ENCODE measurements around the gene KCNK6. TPM values are rescaled to one million over a fixed set of nuclear protein-coding genes. Genes with fewer than 3 reads are reported as not detected.

KCNK6 gene
- total and polyA plus RNA-seq, 2 of the 8 experiments (the other 6 are each of a cell fraction or from before 2014, with no cell fraction given): 10.6 to 13.3 TPM

DNA sequence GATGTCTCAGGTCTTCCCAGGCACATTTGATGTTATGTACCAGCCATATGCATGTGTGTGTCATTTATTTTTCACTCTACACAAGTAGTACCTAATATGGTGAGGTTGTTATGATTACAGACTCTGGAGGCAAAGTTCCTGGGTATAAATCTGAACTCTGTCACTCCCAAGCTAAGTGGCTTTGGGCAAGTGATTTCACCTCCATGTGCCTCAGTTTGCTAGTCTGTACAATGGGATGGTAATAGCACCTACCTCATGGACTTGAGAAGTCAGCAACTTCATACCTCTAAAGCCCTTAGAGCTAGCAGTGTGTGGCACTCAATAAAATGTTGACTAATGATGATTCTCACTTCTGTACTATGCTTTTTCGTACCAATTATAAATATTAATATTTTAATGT, 12.1 kb downstream of the KCNK6 start:
- WGBS, 2 experiments (ENCODE audit: extremely low coverage in 1 of 2, insufficient coverage in 1 of 2, insufficient read length in 1 of 2, insufficient replicate concordance in 2 of 2, low coverage in 1 of 2, low lambda C conversion rate in 2 of 2, missing lambda C conversion rate in 1 of 2): 84% methylated on average over 1 of the region's 1 CpG; no CpG with 5 or more reads in 1 of the 2 experiments
- Histone ChIP-seq H3K4me2 (ENCODE audit: insufficient read depth in 1 of 2, low read depth in 2 of 2, low read length in 2 of 2) (no peak overlapping the region), H2BK20ac (ENCODE audit: low read length) (no peak overlapping the region), H2BK12ac (ENCODE audit: low read depth, low read length) (no peak overlapping the region), H3K4me3 (ENCODE audit: extremely low read depth in 1 of 4, insufficient read depth in 2 of 4, low read depth in 3 of 4, low read length in 4 of 4) (no peak overlapping the region), H2BK5ac (ENCODE audit: low read depth, low read length) (no peak overlapping the region), H2AK5ac (ENCODE audit: low read depth, low read length) (no peak overlapping the region), H4K5ac (ENCODE audit: insufficient read length, low read depth, low read length) (no peak overlapping the region), H4K8ac (ENCODE audit: extremely low read depth, insufficient read depth, low read length) (no peak overlapping the region), H3K18ac (ENCODE audit: extremely low read depth, low read length) (no peak overlapping the region), H3K56ac (replicated peaks; ENCODE audit: insufficient read length, low read depth, low read length) (no peak overlapping the region), H3K4ac (replicated peaks; ENCODE audit: insufficient read length, low read depth, low read length) (no peak overlapping the region), H3K14ac (ENCODE audit: insufficient read length) (no peak overlapping the region), H3K79me2 (ENCODE audit: control insufficient read depth in 1 of 2, insufficient read depth in 2 of 2, low read length in 2 of 2) (no peaks in the 10 kb centered on the region), H2BK15ac (ENCODE audit: low read length) (no peak overlapping the region), H3K27me3 (replicated peaks in 1 of 4; ENCODE audit: control insufficient read depth in 3 of 4, extremely low read depth in 1 of 4, insufficient read depth in 3 of 4, low read length in 3 of 4) (no peaks in the 10 kb centered on the region), H4K20me1 (replicated peaks in 1 of 2; ENCODE audit: control insufficient read depth in 1 of 2, insufficient read depth in 2 of 2, low read length in 2 of 2) (peaks cover 0 to 2% of the 10 kb centered on the region in 2 experiments), H3K79me1 (ENCODE audit: low read depth, low read length) (no peaks in the 10 kb centered on the region), H3K27ac (ENCODE audit: low read depth, low read length) (no peak overlapping the region), H3K9ac (replicated peaks in 1 of 4; ENCODE audit: extremely low read depth in 1 of 4, low read depth in 3 of 4, low read length in 3 of 4) (no peak overlapping the region), H2AFZ (ENCODE audit: low read length) (no peak overlapping the region), H3K23me2 (ENCODE audit: low read depth, low read length) (peaks cover 7% of the 10 kb centered on the region), H3K4me1 (replicated peaks in 1 of 4; ENCODE audit: control insufficient read depth in 3 of 4, insufficient read depth in 4 of 4, low read length in 3 of 4) (no peaks in the 10 kb centered on the region), H2BK120ac (replicated peaks; ENCODE audit: low read depth, low read length) (no peak overlapping the region), H3K23ac (ENCODE audit: insufficient read length) (no peak overlapping the region), H4K91ac (replicated peaks; ENCODE audit: insufficient read length, low read length) (no peak overlapping the region), H3K9me3 (ENCODE audit: insufficient read depth in 2 of 2, low read depth in 1 of 2, low read length in 1 of 2) (no peaks in the 10 kb centered on the region), H3K36me3 (ENCODE audit: control insufficient read depth in 2 of 4, insufficient read depth in 4 of 4, low read length in 3 of 4) (peaks cover 0 to 7% (median 3%) of the 10 kb centered on the region in 4 experiments; a peak in 5 of 8 replicates)
- DNase-seq (ENCODE audit: low read depth in 1 of 2, low spot score in 2 of 2) (no peak), FAIRE-seq (no peak)
- ChIA-PET CTCF (ENCODE audit: partially characterized antibody) (interaction anchor here (1.1 to 6.7 kb wide), 5 partner anchors 10 to 89 kb away, joined by 4 to 100 read pairs (median 5); no protein-coding TSS in a partner anchor), POLR2A (ENCODE audit: partially characterized antibody) (interaction anchor here (1.6 kb wide), 1 partner anchor 12 kb away, joined by 7 read pairs; the partner anchor contains the start of gene KCNK6)
- TF ChIP-seq SAP30 (IDR thresholded peaks at IDR 0.05; ENCODE audit: insufficient read depth, insufficient replicate concordance, low read length) (no peak), EGR1 (IDR thresholded peaks at IDR 0.05; ENCODE audit: borderline replicate concordance, low read depth, low read length) (no peak), POLR2AphosphoS5 (IDR thresholded peaks at IDR 0.05; ENCODE audit: low read depth, low read length) (no peak), BCL11A (IDR thresholded peaks at IDR 0.05; ENCODE audit: low read depth in 2 of 2, low read length in 2 of 2) (no peak), E2F6 (IDR thresholded peaks at IDR 0.05) (no peak), CBX8 (IDR thresholded peaks at IDR 0.05; ENCODE audit: borderline replicate concordance, low read depth, low read length) (no peak)
- TF ChIP-seq, protein P1, sequence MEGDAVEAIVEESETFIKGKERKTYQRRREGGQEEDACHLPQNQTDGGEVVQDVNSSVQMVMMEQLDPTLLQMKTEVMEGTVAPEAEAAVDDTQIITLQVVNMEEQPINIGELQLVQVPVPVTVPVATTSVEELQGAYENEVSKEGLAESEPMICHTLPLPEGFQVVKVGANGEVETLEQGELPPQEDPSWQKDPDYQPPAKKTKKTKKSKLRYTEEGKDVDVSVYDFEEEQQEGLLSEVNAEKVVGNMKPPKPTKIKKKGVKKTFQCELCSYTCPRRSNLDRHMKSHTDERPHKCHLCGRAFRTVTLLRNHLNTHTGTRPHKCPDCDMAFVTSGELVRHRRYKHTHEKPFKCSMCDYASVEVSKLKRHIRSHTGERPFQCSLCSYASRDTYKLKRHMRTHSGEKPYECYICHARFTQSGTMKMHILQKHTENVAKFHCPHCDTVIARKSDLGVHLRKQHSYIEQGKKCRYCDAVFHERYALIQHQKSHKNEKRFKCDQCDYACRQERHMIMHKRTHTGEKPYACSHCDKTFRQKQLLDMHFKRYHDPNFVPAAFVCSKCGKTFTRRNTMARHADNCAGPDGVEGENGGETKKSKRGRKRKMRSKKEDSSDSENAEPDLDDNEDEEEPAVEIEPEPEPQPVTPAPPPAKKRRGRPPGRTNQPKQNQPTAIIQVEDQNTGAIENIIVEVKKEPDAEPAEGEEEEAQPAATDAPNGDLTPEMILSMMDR (IDR thresholded peaks at IDR 0.05; ENCODE audit: control extremely low read depth in 1 of 3, insufficient read depth in 1 of 3, low read depth in 1 of 3, low read length in 3 of 3): no peak

All from H1 (cell line).